ENCODE data around the gene URAD.

The URAD gene

GRCh38 chr13:27977476-27978300, 10.8 kb downstream of the URAD start:
- no peak for TF ChIP-seq POLR2AphosphoS5 (IDR thresholded peaks at IDR 0.05; ENCODE audit: low read depth)
- no peak for TF ChIP-seq GABPA (IDR thresholded peaks at IDR 0.05; ENCODE audit: low read depth)
- TF ChIP-seq REST (IDR thresholded peaks at IDR 0.05; ENCODE audit: insufficient replicate concordance, low read depth), result no peak
- DNase-seq (ENCODE audit: low read depth in 1 of 2, low spot score in 1 of 2), result no peak
- H3K27me3 ChIP-seq (ENCODE audit: insufficient read depth, poor library complexity, severe bottlenecking), result peaks cover 75% of the 10 kb centered on the region
- no peak overlapping the region; the same call in 1 of the 2 replicates for H3K4me3 ChIP-seq (replicated peaks; ENCODE audit: insufficient read depth, low read length)
- H3K27ac ChIP-seq (replicated peaks), result no peak overlapping the region

DNA sequence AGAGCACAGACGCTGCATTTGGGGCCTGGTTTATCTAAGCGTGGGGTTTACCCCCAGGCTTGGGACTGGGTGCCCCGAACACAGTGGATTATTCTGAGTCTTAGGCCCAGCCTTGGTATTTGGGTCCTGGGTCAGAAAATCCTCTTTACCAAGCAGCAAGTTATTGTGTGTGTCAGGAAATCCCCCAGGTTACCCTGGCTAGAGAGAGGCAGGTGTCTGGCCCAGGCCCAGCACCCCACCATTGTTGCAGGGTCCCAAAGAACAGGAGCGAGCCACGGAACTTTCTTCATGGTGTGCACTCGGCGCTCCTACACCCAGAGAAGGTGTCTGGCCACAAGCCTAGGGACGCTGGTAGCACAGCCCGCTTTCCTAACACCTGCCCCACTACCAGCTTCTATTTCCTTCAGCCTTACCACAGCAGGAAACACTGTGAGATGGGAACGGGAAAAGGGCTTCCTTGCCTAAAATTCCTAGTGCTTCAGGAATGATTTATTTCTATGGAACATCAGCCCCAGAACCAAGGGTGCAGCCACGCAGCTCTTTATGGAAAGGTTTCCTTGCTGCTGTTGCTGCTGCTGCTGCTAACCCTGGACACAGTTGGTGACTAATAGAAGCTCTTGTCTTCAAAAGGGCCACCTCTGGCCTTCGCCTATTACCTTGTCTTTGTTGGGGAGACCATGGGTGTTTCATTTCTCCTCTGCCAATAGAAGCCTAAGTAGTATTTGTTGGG, 12.0 kb downstream of the URAD start:
- Histone ChIP-seq H3K27ac (replicated peaks) (no peak overlapping the region), H3K4me3 (replicated peaks; ENCODE audit: insufficient read depth, low read length) (no peak overlapping the region), H3K27me3 (ENCODE audit: insufficient read depth, poor library complexity, severe bottlenecking) (peaks cover 82% of the 10 kb centered on the region)
- no peak for DNase-seq (ENCODE audit: low read depth in 1 of 2, low spot score in 1 of 2)
- TF ChIP-seq SPI1 (IDR thresholded peaks at IDR 0.05; ENCODE audit: borderline replicate concordance, low read depth) (no peak), POLR2AphosphoS5 (IDR thresholded peaks at IDR 0.05; ENCODE audit: low read depth) (no peak), GABPA (IDR thresholded peaks at IDR 0.05; ENCODE audit: low read depth) (no peak), REST (IDR thresholded peaks at IDR 0.05; ENCODE audit: insufficient replicate concordance, low read depth) (no peak)
- TF ChIP-seq, protein P1, sequence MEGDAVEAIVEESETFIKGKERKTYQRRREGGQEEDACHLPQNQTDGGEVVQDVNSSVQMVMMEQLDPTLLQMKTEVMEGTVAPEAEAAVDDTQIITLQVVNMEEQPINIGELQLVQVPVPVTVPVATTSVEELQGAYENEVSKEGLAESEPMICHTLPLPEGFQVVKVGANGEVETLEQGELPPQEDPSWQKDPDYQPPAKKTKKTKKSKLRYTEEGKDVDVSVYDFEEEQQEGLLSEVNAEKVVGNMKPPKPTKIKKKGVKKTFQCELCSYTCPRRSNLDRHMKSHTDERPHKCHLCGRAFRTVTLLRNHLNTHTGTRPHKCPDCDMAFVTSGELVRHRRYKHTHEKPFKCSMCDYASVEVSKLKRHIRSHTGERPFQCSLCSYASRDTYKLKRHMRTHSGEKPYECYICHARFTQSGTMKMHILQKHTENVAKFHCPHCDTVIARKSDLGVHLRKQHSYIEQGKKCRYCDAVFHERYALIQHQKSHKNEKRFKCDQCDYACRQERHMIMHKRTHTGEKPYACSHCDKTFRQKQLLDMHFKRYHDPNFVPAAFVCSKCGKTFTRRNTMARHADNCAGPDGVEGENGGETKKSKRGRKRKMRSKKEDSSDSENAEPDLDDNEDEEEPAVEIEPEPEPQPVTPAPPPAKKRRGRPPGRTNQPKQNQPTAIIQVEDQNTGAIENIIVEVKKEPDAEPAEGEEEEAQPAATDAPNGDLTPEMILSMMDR (IDR thresholded peaks at IDR 0.05; ENCODE audit: insufficient read depth, low read length), result no peak

DNA sequence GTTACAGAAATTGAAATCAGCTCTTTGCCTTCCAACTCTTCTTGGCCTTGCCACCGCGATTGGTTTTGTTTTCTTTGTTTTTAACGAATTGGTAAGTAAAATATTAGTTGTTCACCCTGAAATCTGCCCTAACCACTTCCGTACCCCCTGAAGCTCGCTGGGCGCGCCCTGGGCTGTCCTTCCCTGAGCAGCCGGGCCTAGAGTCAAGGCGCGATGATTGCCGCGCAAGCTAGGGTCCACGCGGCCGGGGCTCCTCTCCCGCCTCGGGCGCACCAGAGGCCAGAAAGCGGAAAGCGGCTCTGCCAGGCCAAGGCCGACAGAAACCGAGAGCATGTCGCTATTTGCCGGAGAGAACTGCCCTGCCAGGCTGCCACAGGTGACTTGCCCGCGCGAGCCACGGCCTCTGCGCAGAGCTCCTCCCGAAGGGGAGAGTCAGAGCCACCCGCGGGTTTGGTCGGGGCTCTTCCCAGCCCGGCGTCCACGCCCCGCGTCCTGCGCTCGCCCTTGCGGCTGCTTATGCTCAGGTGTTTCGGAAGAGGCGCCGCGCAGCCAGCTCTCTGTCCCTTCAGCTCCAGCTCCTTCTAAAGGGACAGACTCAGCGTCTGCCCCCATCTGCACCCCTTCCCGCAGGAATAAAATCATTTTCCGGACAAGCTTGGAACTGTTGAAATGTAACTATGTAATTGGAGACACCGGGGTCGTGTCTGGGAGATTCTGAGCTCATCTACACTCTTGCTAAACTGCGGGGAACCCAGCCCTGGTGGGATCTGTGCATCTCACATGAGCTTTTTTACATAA, 12.7 kb downstream of the URAD start:
- no peak for DNase-seq (ENCODE audit: low read depth in 1 of 2, low spot score in 1 of 2)
- H3K27me3 ChIP-seq (ENCODE audit: insufficient read depth, poor library complexity, severe bottlenecking), result peaks cover 84% of the 10 kb centered on the region
- no peak overlapping the region for H3K27ac ChIP-seq (replicated peaks)
- no peak overlapping the region for H3K4me3 ChIP-seq (replicated peaks; ENCODE audit: insufficient read depth, low read length)
- TF ChIP-seq POLR2AphosphoS5 (IDR thresholded peaks at IDR 0.05; ENCODE audit: low read depth), result no peak
- TF ChIP-seq REST (IDR thresholded peaks at IDR 0.05; ENCODE audit: insufficient replicate concordance, low read depth), result no peak
- TF ChIP-seq SPI1 (IDR thresholded peaks at IDR 0.05; ENCODE audit: borderline replicate concordance, low read depth), result no peak
- TF ChIP-seq GABPA (IDR thresholded peaks at IDR 0.05; ENCODE audit: low read depth), result no peak
- TF ChIP-seq, protein P1 (IDR thresholded peaks at IDR 0.05; ENCODE audit: insufficient read depth, low read length), result no peak
